A549 (cell line): ENCODE results near the gene ACADVL. TPM values are rescaled to one million over a fixed set of nuclear protein-coding genes. Genes with fewer than 3 reads are reported as not detected.
A peak's percentile ranks its signal among the peaks of the same experiment; 100 is the strongest.

Experiments
- ATAC-seq, 2 experiments: fragments of 200-7000 bp in 1 of 2; fragments of >200 bp in 1 of 2; cut with Nextera tagmentation in 1 of 2; cut with Tn5 transposase in 1 of 2; 3 replicates each; pipeline versions ENCODE4 v1.8.0 to v1.9.1; 2018 to 2020; ENCODE audit warnings: mild to moderate bottlenecking in 1 of 2, moderate library complexity in 1 of 2
- CTCF ChIA-PET: fragments of 300-600 bp; sonication (Branson Sonifier 250); formaldehyde crosslinking; extraction: SDS; loops from one replicate; lab custom pipeline; 2021; ENCODE audit warnings: antibody characterized with exemption, inconsistent platforms; lab: Yijun Ruan, JAX
- POLR2A ChIA-PET: fragments of 350-600 bp; formaldehyde crosslinking; extraction: SDS; loops from one replicate; lab custom pipeline; 2021; ENCODE audit warnings: antibody characterized with exemption, inconsistent platforms; lab: Yijun Ruan, JAX
- DNase-seq, 2 experiments: peaks; one replicate each; pipeline versions ENCODE4 v3.0.0 to v3.0.0-alpha.2; 2011 to 2016; ENCODE audit warnings: low read depth in 1 of 2, low spot score in 1 of 2
- FAIRE-seq: peaks from 2 replicates; lab custom pipeline; 2011; peaks lifted over from hg19 to GRCh38; lab: Jason Lieb, UNC
- H3K27ac ChIP-seq, 2 experiments: fragments of >200 bp; sonication (Bioruptor Twin); formaldehyde crosslinking; 3 replicates each; pipeline ENCODE4 v1.5.1; 2016 to 2017
- H3K4me1 ChIP-seq: fragments of >200 bp; sonication (Bioruptor Twin); formaldehyde crosslinking; 3 replicates; pipeline ENCODE4 v1.6.1; 2016
- H3K4me2 ChIP-seq: fragments of >200 bp; sonication (Bioruptor Twin); formaldehyde crosslinking; 3 replicates; pipeline ENCODE4 v1.6.1; 2016
- H3K4me3 ChIP-seq: fragments of >200 bp; sonication (Bioruptor Twin); formaldehyde crosslinking; 3 replicates; pipeline ENCODE4 v1.5.1; 2016
- H3K9me3 ChIP-seq: fragments of >200 bp; sonication (Bioruptor Twin); formaldehyde crosslinking; 3 replicates; pipeline ENCODE4 v1.6.1; 2016
- ATOH8 ChIP-seq: fragments of 250-450 bp; sonication (Bioruptor Pico); IDR thresholded peaks from 2 replicates; pipeline ENCODE4 v1.5.0; 2020; ENCODE audit warnings: low read depth, mild to moderate bottlenecking, moderate library complexity
- CHD2 ChIP-seq: fragments of 150-350 bp; IDR thresholded peaks from 2 replicates; pipeline ENCODE4 v1.6.1; 2014; ENCODE audit warnings: low read length; ENCODE audit not compliant: partially characterized antibody
- EHF ChIP-seq: fragments of 250-450 bp; sonication (Bioruptor Pico); IDR thresholded peaks from 2 replicates; pipeline ENCODE4 v1.5.0; 2020; ENCODE audit warnings: mild to moderate bottlenecking
- EHMT2 ChIP-seq: fragments of 200-600 bp; sonication (generic); IDR thresholded peaks from 2 replicates; pipeline ENCODE4 v1.6.1; 2016; ENCODE audit warnings: antibody characterized with exemption, low read depth, mild to moderate bottlenecking, moderate library complexity
- ESRRA ChIP-seq: fragments of 150-350 bp; IDR thresholded peaks from 2 replicates; pipeline ENCODE4 v1.6.1; 2014; ENCODE audit warnings: mild to moderate bottlenecking, low read length, borderline replicate concordance
- FOSB ChIP-seq: fragments of 250-450 bp; sonication (Bioruptor Pico); IDR thresholded peaks from 2 replicates; pipeline ENCODE4 v1.5.0; 2020; ENCODE audit warnings: mild to moderate bottlenecking, moderate library complexity
- HOXB13 ChIP-seq: fragments of 250-450 bp; sonication (Bioruptor Pico); IDR thresholded peaks from 2 replicates; pipeline ENCODE4 v1.5.0; 2020; ENCODE audit warnings: low read depth, mild to moderate bottlenecking, moderate library complexity
- JUN ChIP-seq, 2 experiments: fragments of >200 bp; sonication (Bioruptor Twin); formaldehyde crosslinking; IDR thresholded peaks; 2 replicates in 1 of 2; 3 replicates in 1 of 2; pipeline ENCODE4 v1.6.1; 2016 to 2017
- KDM1A ChIP-seq: fragments of 200-600 bp; sonication (generic); IDR thresholded peaks from 2 replicates; pipeline ENCODE4 v1.6.1; 2016; ENCODE audit warnings: low read depth, mild to moderate bottlenecking
- MAFK ChIP-seq: fragments of 450-650 bp; IDR thresholded peaks from 2 replicates; pipeline ENCODE4 v1.6.1; 2014; ENCODE audit not compliant: partially characterized antibody
- MAX ChIP-seq: IDR thresholded peaks from 2 replicates; pipeline ENCODE4 v1.6.1; 2012
- MAZ ChIP-seq: fragments of 150-350 bp; IDR thresholded peaks from 2 replicates; pipeline ENCODE4 v1.6.1; 2014; ENCODE audit warnings: antibody characterized with exemption, low read depth, low read length, borderline replicate concordance
- MYC ChIP-seq: IDR thresholded peaks from 2 replicates; pipeline ENCODE4 v1.6.1; 2012; ENCODE audit warnings: mild to moderate bottlenecking, inconsistent platforms, low read length, improper control_type of control experiment, borderline replicate concordance
- NR3C1 ChIP-seq: fragments of >200 bp; sonication (Bioruptor Twin); formaldehyde crosslinking; IDR thresholded peaks from 3 replicates; pipeline ENCODE4 v1.6.1; 2017
- PHF8 ChIP-seq: fragments of 200-600 bp; sonication (generic); IDR thresholded peaks from 2 replicates; pipeline ENCODE4 v1.6.1; 2016; ENCODE audit warnings: low read depth, mild to moderate bottlenecking, antibody characterized with exemption, moderate library complexity, borderline replicate concordance
- POLR2A ChIP-seq: IDR thresholded peaks from 2 replicates; pipeline ENCODE4 v1.6.1; 2012; ENCODE audit warnings: mild to moderate bottlenecking, low read length
- RCOR1 ChIP-seq: fragments of 150-350 bp; IDR thresholded peaks from 2 replicates; pipeline ENCODE4 v1.6.1; 2014; ENCODE audit warnings: antibody characterized with exemption, low read length, low read depth
- RNF2 ChIP-seq: fragments of 200-600 bp; sonication (generic); IDR thresholded peaks from 2 replicates; pipeline ENCODE4 v1.6.1; 2016; ENCODE audit warnings: low read depth, mild to moderate bottlenecking, antibody characterized with exemption, moderate library complexity, borderline replicate concordance
- TFCP2L1 ChIP-seq: fragments of 250-450 bp; sonication (Bioruptor Pico); IDR thresholded peaks from 2 replicates; pipeline ENCODE4 v1.5.0; 2021; ENCODE audit warnings: mild to moderate bottlenecking
- ZC3H11A ChIP-seq: fragments of 450-650 bp; IDR thresholded peaks from 2 replicates; pipeline ENCODE4 v1.6.1; 2014; ENCODE audit warnings: antibody characterized with exemption, mild to moderate bottlenecking
- ZSCAN20 ChIP-seq: fragments of 250-450 bp; sonication (Bioruptor Pico); IDR thresholded peaks from 2 replicates; pipeline ENCODE4 v1.8.0; 2022; ENCODE audit warnings: mild to moderate bottlenecking, moderate library complexity
- WGBS: methylation state at CpG from one replicate; pipeline ENCODE4 v1.1.6; 2017; ENCODE audit errors: missing lambda C conversion rate; 5-methylcytosine and 5-hydroxymethylcytosine counted together
- polyA plus RNA-seq, 4 experiments: library from polyadenylated mRNA; depleted of rRNA in 3 of 4; stranded (reverse); fragments of >200 nt; fragmentation: RNase III in 1 of 4; extraction: RNeasy Plus Mini Kit Qiagen cat#74134 plus additional on column Dnase treatment in 1 of 4; gene quantifications; 2 replicates in 3 of 4; 3 replicates in 1 of 4; pipeline ENCODE4 v1.2.3, GENCODE V29; 2011 to 2017

The ACADVL gene
- polyA plus RNA-seq, 2 of the 4 experiments (the other 2 are of a cell fraction), result 238 to 425 TPM

- POLR2A ChIA-PET, result interaction anchor here (0.6 to 6.9 kb wide), 4 partner anchors 12 to 19 kb away, joined by 3 to 63 read pairs (median 4); partner anchors contain the start of genes ACADVL, CTDNEP1, DLG4 and ELP5
- peak within 1 kb of the TSS; percentile 97 for H3K4me2 ChIP-seq
- FAIRE-seq (no peak), ATAC-seq (peak; percentile 54 to 79), DNase-seq (peak; percentile 100)
- H3K27ac ChIP-seq, result peak within 1 kb of the TSS; percentile 98 to 100
- H3K4me3 ChIP-seq, result peak within 1 kb of the TSS; percentile 99
- TF ChIP-seq ZSCAN20 (CRISPR knock-in tag), result no peak
- no peak for TF ChIP-seq RNF2
- peak; percentile 49 for TF ChIP-seq CHD2
- no peak for TF ChIP-seq EHF (CRISPR knock-in tag)
- peak; percentile 73 to 81; a peak in 3 of 5 replicates for TF ChIP-seq JUN (IDR thresholded peaks at IDR 0.05)
- peak; percentile 52 for TF ChIP-seq MAX
- TF ChIP-seq FOSB, result no peak
- TF ChIP-seq PHF8, result no peak
- peak; percentile 75; the same call in 1 of the 2 replicates for TF ChIP-seq MYC
- no peak for TF ChIP-seq ESRRA
- TF ChIP-seq RCOR1, result no peak
- TF ChIP-seq MAZ, result peak; percentile 97
- TF ChIP-seq POLR2A, result peak; percentile 70
- no peak for TF ChIP-seq NR3C1
- no peak for TF ChIP-seq ZC3H11A
- TF ChIP-seq ATOH8 (CRISPR knock-in tag), result no peak
- peaks cover 52% of the 10 kb centered on the region for H3K4me1 ChIP-seq
- no peaks in the 10 kb centered on the region for H3K9me3 ChIP-seq
- 1% methylated on average over 44 of the region's 72 CpGs for WGBS
- CTCF ChIA-PET, result interaction anchor here (0.9 to 17.3 kb wide), 7 partner anchors 10 to 61 kb away, joined by 3 to 169 read pairs (median 11); partner anchors contain the start of genes ACADVL, DLG4 and SLC2A4
Observed at GRCh38 chr17:7239091-7240027, 19.6 kb downstream of the ACADVL start, which contains the start of gene PHF23. PHF23 (minus strand) TSS chr17:7239457; CDS start chr17:7239279, 178 bp downstream.

- WGBS, result 42% methylated on average over 4 of the region's 4 CpGs
- Histone ChIP-seq H3K27ac (peak overlapping the region; percentile 18 to 54; a peak in 4 of 6 replicates), H3K4me3 (peak overlapping the region; percentile 20; the same call in 1 of the 3 replicates), H3K9me3 (no peaks in the 10 kb centered on the region), H3K4me1 (peaks cover 44% of the 10 kb centered on the region), H3K4me2 (peak overlapping the region; percentile 97)
- POLR2A ChIA-PET, result no interaction called here
- CTCF ChIA-PET, result interaction anchor here (0.9 to 17.3 kb wide), 8 partner anchors 9 to 63 kb away, joined by 3 to 169 read pairs (median 9); partner anchors contain the start of genes ACADVL, CTDNEP1, DLG4 and ELP5
- TF ChIP-seq KDM1A (no peak), EHMT2 (no peak), MAFK (no peak), HOXB13 (CRISPR knock-in tag) (no peak), TFCP2L1 (CRISPR knock-in tag) (no peak), ZSCAN20 (CRISPR knock-in tag) (no peak)
- DNase-seq (no peak), FAIRE-seq (no peak), ATAC-seq (no peak)
Observed at GRCh38 chr17:7240375-7240774, 20.6 kb downstream of the ACADVL start.
